HG02970 (cell line): ENCODE measurements around the gene TAF4B.
"Not testable (repeated sequence)": the region's sequence is repeated elsewhere in the genome, so short reads cannot be mapped to it uniquely, and the experiment has no call there.

Experiments used
- ATAC-seq: cut with Tn5 transposase; IDR thresholded peaks from one replicate; pipeline ENCODE4 v1.9.1; 2021; ENCODE audit warnings: mild to moderate bottlenecking, moderate library complexity, moderate number of reproducible peaks; ENCODE audit not compliant: unreplicated experiment, low FRiP score

Gene TAF4B

GRCh38 chr18:26226229-26227050, at the start of gene TAF4B:
Gene TAF4B (plus strand): TSS chr18:26226445. CDS start chr18:26226934, 489 bp downstream.
- ATAC-seq = peak; percentile 80

GRCh38 chr18:26181343-26181826, 44.9 kb upstream of the TAF4B start:
- ATAC-seq = peak; percentile 62

- no peak for ATAC-seq
Observed at GRCh38 chr18:26183395-26184112, 42.7 kb upstream of the TAF4B start.

GRCh38 chr18:26185267-26185666, 41.0 kb upstream of the TAF4B start:
- ATAC-seq = no peak

GRCh38 chr18:26190506-26190905, 35.7 kb upstream of the TAF4B start:
- ATAC-seq = peak; percentile 76

- ATAC-seq = no peak
Observed at GRCh38 chr18:26192233-26192632, 34.0 kb upstream of the TAF4B start.

GRCh38 chr18:26196605-26197004, 29.6 kb upstream of the TAF4B start:
- ATAC-seq = no peak

GRCh38 chr18:26202001-26202400, 24.2 kb upstream of the TAF4B start:
- not testable (repeated sequence) for ATAC-seq

- ATAC-seq = no peak
Observed at GRCh38 chr18:26205318-26205717, 20.9 kb upstream of the TAF4B start.

- ATAC-seq = no peak
Observed at GRCh38 chr18:26206488-26206887, 19.8 kb upstream of the TAF4B start.

- ATAC-seq = no peak
Observed at GRCh38 chr18:26207937-26208336, 18.3 kb upstream of the TAF4B start.

- ATAC-seq = no peak
Observed at GRCh38 chr18:26208977-26209376, 17.3 kb upstream of the TAF4B start.

- ATAC-seq = no peak
Observed at GRCh38 chr18:26210147-26210546, 16.1 kb upstream of the TAF4B start.

- peak; percentile 52 for ATAC-seq
Observed at GRCh38 chr18:26215247-26215970, 10.8 kb upstream of the TAF4B start.

GRCh38 chr18:26225022-26225693, 1.1 kb upstream of the TAF4B start:
- ATAC-seq = no peak

- ATAC-seq = no peak
Observed at GRCh38 chr18:26225915-26226228, 373 bp upstream of the TAF4B start.

- ATAC-seq = no peak
Observed at GRCh38 chr18:26227051-26227670, 916 bp downstream of the TAF4B start.

GRCh38 chr18:26228562-26229260, 2.5 kb downstream of the TAF4B start:
- ATAC-seq = no peak

GRCh38 chr18:26230497-26230896, 4.3 kb downstream of the TAF4B start:
- ATAC-seq = no peak
